ENCODE data around the gene LAGE3. TPM values are rescaled to one million over a fixed set of nuclear protein-coding genes. Genes with fewer than 3 reads are reported as not detected.

Gene LAGE3
- 10 to 100 TPM; 44.9 to 46.0 TPM for total RNA-seq

DNA sequence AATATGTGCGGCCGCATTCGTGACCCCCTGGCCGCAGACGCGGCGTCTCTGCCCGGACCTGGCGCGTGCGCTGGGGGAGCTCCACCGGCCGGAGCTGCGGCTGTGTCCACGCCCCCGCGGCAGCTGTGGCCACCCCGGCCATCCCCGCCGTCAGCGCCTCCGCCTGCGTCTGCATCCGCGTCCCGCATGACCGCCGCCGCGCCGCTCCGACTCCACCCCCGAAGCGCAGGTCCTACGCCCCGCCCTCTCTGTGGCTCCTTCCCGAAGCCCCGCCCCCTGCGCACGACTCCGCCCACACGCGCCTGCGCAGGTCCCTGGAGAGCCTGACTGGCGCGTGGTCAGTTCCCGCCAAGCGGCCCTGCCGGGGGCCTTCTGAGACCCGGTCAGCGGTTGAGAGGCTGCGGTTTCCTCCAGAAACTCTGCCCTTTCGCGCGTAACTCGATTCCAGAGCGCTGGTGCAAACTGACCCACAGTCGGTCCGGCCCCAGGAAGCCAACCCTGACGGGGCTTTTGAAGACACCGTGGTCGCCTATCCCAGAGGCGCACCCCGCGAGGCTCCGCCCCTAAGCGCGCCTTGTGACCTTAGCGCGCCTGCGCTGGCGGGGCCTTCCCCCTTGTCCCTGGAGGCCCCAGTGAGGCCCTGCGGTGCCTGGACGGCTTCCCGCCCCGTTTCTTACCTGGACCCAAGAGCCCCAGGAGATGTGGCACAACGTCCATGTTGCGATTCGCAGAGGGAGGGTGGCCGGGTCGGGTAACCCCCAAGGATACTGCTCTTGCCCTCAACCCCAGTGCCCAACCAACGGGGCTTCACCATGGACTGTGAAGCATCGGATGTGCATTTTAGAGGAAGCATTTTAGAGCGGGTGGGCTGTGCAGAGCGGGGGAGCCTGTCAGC, at the start of gene LAGE3:
Gene LAGE3, minus strand, starts transcription at position 554 of the 895 bp plus-strand sequence. Its CDS starts 366 bp downstream, at position 188.
- peak within 1 kb of the TSS; percentile 84 to 90 for H3K27ac Mint-ChIP-seq
- no peaks in the 10 kb centered on the region for H3K9me3 Mint-ChIP-seq
- DNase-seq (ENCODE audit: low spot score in 2 of 2) (peak; percentile 95 to 98), ATAC-seq (peak; percentile 94)
- H3K36me3 Mint-ChIP-seq, result no peaks in the 10 kb centered on the region

- no peaks in the 10 kb centered on the region for H3K36me3 Mint-ChIP-seq
- no peaks in the 10 kb centered on the region for H3K9me3 Mint-ChIP-seq
- DNase-seq (ENCODE audit: low spot score in 2 of 2) (peak in 1 of 2 donors; percentile 47), ATAC-seq (peak; percentile 93)
- H3K27ac Mint-ChIP-seq, result peak overlapping the region in 1 of 2 donors; percentile 75
Measured at GRCh38 chrX:154526901-154527675, 48.0 kb upstream of the LAGE3 start.

DNA sequence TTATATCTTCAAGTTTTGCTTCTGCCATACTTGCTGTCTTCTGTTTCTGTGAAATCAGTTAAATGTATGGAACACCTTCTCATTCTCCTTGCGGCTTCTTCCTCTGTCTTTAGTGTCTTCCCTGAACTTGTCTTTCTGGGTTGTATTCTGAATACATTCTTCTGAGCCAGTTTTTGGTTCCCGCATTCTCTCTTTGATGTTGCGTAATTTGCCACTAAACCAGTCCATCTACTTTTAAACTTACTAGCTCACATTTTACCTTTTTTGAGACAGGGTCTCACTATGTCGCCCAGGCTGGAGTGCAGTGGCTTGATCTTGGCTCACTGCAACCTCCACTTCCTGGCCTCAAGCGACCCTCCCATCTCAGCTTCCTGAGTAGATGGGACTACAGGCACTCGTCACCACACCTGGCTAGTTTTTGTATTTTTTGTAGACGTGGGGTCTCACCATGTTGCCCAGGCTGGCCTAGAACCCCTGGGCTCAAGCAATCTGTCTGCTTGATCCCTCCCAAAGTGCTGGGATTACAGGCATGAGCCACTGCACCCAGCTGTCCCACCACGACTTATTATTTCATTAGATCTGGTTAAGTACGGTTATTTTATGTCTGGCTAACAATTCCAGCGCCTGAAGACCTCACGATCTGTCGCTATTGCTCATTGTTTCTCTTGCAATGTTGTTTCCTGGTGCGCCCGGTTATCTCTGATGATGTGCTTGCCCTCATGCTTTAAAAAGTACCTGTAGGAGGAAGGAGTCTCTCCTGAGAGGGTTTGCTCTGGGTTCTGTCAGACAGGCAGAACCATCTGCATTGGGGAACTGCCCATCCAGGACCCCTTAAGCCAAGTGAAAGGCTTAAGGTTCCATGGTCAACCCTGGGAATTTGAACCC, 46.8 kb upstream of the LAGE3 start:
- Mint-ChIP-seq H3K27ac (peak overlapping the region; percentile 55 to 75), H3K36me3 (no peaks in the 10 kb centered on the region), H3K9me3 (no peaks in the 10 kb centered on the region)
- no peak for DNase-seq (ENCODE audit: low spot score in 2 of 2)
- ATAC-seq, result no peak

- ATAC-seq (no peak), DNase-seq (ENCODE audit: low spot score in 2 of 2) (no peak)
- H3K27ac Mint-ChIP-seq, result no peak overlapping the region
- peaks cover 6% of the 10 kb centered on the region in 2 donors for H3K36me3 Mint-ChIP-seq
- no peaks in the 10 kb centered on the region for H3K9me3 Mint-ChIP-seq
Measured at GRCh38 chrX:154519389-154519788, 40.3 kb upstream of the LAGE3 start.

DNA sequence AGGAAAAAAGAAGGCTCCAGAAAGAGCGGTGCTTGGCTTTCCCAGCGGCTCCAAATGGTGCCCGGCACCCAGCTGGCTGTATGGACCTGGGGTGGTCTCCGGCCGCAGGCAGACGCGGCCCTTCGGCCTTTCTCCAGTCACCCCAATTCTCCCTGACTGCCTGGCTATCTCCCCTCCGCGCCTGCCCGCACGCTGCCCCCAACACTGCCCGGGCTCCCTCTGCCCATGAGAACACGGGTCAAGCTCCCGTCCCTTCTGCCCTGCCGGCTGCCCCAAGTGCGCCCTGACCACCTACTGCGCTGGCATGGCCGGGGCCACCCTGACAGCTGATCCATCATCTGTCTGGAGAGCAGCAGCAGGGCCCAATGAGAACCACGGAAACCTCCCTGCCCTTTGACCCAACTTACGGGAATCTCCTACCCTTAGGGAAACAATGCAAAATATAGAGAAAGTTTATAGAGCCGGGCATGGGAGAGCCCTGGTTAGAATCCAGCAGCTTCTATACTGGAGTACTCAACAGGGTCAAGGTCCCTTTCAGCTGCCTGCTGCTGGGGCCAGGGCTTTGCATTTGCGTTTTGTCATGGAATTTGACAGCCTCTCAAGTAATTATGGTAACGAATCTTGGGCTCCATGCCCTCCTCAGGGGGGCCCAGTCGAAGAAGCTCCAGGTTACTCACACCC, 38.2 kb upstream of the LAGE3 start:
- Mint-ChIP-seq H3K27ac (no peak overlapping the region), H3K36me3 (peaks cover 6 to 14% of the 10 kb centered on the region in 2 donors), H3K9me3 (no peaks in the 10 kb centered on the region)
- ATAC-seq (no peak), DNase-seq (ENCODE audit: low spot score in 2 of 2) (no peak)

DNA sequence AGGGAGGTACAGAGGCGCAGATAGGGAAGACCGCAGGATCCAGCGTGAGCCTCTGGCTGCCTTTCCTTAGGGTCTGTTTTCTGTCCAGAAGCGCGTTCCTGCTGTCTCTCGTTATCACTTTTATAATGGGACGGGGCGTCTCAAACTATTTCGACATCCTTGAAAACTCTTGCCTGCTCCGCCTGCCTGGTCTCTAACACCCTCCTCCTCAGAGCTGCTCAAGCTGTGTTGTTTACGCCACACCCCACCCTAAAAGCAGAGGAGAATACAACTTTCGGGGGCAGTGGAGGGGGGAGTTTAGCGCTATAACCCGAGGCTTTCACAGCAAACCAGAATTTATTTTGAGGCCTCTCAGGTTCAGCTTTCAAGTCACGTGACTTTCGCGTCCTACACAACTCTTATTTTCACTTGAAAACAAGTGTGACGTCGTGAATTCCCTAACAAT, 37.6 kb upstream of the LAGE3 start:
- H3K27ac Mint-ChIP-seq, result peak overlapping the region; percentile 88 to 92
- H3K9me3 Mint-ChIP-seq, result no peaks in the 10 kb centered on the region
- DNase-seq (ENCODE audit: low spot score in 2 of 2), result no peak
- H3K36me3 Mint-ChIP-seq, result peaks cover 6 to 14% of the 10 kb centered on the region in 2 donors
- no peak for ATAC-seq

DNA sequence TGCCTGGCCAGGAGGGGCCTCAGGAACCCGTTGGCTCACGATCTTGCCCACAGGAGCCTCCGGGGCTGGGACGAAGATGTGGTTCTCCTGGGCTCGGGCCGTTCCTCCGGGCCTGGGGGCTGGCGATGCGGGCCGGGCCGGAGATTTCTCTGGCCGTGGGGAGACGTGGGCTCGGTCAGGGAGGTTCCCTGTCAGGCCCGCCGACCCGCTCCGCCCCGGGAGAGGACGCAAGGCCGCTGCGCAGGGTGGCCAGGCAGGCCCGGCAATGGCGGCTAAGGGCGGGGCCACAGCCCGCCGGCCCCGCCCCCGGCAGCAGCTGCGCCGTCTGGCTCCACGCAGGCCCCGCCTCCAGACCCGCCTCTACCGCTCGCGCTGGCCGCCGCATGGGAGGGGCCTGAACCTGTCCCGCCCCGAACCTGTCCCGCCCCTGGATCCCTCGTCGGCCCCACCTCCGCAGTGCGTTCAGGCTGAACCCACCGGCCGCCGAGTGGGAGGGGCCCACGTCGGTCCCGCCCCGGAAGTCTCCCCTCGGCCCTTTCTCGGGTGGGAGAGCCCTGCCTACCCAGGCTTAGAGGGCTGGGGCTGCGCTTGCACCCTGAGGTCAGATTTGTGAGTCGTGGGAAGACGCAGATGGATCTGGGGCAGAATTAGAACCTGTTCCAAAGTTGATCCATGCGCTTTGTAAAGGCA, 37.0 kb upstream of the LAGE3 start, which contains the start of gene FAM3A:
Gene FAM3A, minus strand, starts transcription at position 267 of the 690 bp plus-strand sequence. CDS start 460 bp downstream, outside the sequence.
- peaks cover 6 to 14% of the 10 kb centered on the region in 2 donors for H3K36me3 Mint-ChIP-seq

DNA sequence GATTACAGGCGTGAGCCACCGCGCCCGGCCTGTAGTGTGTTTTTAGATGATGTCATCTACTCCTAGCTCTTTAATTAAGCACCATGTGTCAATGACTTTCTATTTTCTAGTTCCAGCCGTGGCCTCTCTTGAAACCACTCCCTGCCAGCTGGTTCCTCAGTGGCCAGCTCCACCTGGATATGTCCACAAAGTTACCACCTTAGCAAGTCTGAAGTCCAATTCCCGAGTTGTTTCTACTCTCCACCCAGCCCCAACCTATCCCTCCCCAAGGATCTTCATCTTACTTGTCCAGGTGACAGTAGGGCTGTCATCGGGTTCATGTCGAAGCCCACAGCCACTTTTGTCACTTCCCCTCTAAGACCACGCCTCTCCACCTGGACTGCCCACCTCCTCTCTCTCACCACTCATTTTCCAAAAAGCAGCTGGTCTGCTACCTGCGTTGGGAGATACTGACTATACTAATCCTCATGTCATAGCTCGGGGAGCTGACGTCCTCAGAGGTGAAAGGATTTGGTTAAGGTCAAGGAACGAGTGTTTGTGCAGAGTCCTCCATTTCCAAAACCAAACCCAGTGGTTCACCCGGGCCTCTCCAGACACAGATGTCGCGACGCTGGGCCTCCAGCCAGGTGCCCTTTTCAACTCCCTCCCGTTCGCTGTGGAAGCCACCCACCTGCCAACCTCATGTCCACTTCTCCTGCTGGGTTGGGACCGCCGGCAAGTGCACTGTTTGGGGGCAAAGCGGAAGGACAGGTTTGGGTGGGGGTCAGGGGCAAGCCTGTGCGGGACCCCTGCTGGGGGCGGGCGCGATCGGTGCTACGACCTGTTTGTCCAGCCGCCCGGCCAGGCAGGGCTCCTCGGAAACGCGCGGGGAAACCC, 36.2 kb upstream of the LAGE3 start:
- ATAC-seq, result peak in 1 of 2 donors; percentile 21
- peak in 1 of 2 donors; percentile 22 for DNase-seq (ENCODE audit: low spot score in 2 of 2)
- H3K9me3 Mint-ChIP-seq, result no peaks in the 10 kb centered on the region
- H3K27ac Mint-ChIP-seq, result peak overlapping the region; percentile 68 to 88
- peaks cover 6 to 14% of the 10 kb centered on the region in 2 donors for H3K36me3 Mint-ChIP-seq

More for the DNA sequence above, 37.0 kb upstream of the LAGE3 start, which contains the start of gene FAM3A:
- peak within 1 kb of the TSS; percentile 88 to 92 for H3K27ac Mint-ChIP-seq
- DNase-seq (ENCODE audit: low spot score in 2 of 2), result peak; percentile 90
- H3K9me3 Mint-ChIP-seq, result no peaks in the 10 kb centered on the region
- peak; percentile 90 to 98 for ATAC-seq

DNA sequence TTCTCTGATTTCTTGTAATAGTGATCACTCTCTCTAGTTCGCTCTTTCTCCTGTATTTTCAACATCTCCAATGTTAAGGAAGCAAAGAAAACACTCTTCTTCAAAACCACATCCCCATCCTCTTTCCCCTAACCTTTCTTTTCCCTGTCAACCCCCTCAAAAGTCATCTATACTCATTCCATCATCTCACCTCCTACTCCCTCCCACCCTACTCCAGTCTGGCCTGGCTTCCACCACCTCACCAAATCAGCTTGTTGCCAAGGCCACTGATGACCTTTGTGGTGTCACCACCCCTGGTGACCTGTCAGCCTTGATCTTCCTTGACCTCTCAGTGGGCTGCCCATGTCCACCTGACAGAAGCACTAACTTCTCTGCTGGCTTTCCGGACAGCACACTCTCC, 34.6 kb upstream of the LAGE3 start:
- no peaks in the 10 kb centered on the region for H3K9me3 Mint-ChIP-seq
- ATAC-seq (peak in 1 of 2 donors; percentile 19), DNase-seq (ENCODE audit: low spot score in 2 of 2) (no peak)
- peak overlapping the region; percentile 39 to 80 for H3K27ac Mint-ChIP-seq
- peaks cover 16 to 21% of the 10 kb centered on the region in 2 donors for H3K36me3 Mint-ChIP-seq

- Mint-ChIP-seq H3K36me3 (peaks cover 16 to 21% of the 10 kb centered on the region in 2 donors), H3K9me3 (no peaks in the 10 kb centered on the region), H3K27ac (peak overlapping the region in 1 of 2 donors; percentile 80)
- ATAC-seq (no peak), DNase-seq (ENCODE audit: low spot score in 2 of 2) (no peak)
Measured at GRCh38 chrX:154512879-154513553, 33.9 kb upstream of the LAGE3 start.

DNA sequence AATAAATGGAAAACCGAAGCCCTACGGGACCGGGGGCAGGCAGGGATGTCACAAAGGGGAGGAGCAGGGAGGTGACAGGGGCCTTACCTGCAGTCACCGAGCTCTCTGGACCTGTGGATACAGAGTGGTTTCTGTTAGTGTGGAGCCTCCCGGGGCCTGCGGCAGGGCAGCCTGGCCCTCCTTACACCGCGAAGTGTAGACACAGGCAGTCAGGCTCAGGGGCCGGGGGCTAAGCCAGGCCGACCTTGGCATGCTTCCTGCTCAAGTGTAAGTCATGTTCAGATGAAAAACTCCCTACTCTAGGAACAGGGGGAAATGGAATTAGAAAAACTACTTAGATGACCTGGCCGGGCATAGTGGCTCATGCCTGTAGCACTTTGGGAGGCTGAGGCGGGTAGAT, 32.7 kb upstream of the LAGE3 start:
- Mint-ChIP-seq H3K36me3 (peaks cover 16 to 21% of the 10 kb centered on the region in 2 donors), H3K27ac (peak overlapping the region; percentile 55), H3K9me3 (no peaks in the 10 kb centered on the region)
- ATAC-seq (no peak), DNase-seq (ENCODE audit: low spot score in 2 of 2) (no peak)

- ATAC-seq, result no peak
- H3K36me3 Mint-ChIP-seq, result peaks cover 10 to 15% of the 10 kb centered on the region in 2 donors
- H3K27ac Mint-ChIP-seq, result peak overlapping the region in 1 of 2 donors; percentile 32
- no peak for DNase-seq (ENCODE audit: low spot score in 2 of 2)
- no peaks in the 10 kb centered on the region for H3K9me3 Mint-ChIP-seq
Measured at GRCh38 chrX:154509455-154509854, 30.4 kb upstream of the LAGE3 start.

DNA sequence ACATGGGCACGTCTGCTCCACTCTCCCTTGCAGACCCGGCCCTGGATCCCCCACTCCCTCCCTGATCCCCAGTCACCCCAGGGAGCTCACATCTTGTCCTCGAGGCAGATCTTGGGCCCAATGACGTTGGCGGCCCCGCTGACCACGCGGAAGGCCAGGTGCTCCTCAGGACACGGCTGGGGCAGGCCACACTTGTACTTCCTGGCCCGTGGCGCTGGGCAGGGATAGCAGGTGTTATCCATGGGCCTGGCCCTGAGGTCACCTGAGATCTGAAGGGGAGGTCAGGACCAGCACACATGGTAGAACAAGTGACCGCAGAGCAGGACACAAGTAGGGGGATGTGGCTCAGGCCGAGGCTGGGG, 29.3 kb upstream of the LAGE3 start:
- no peak for DNase-seq (ENCODE audit: low spot score in 2 of 2)
- Mint-ChIP-seq H3K36me3 (peaks cover 7 to 10% of the 10 kb centered on the region in 2 donors), H3K27ac (peak overlapping the region; percentile 32 to 72), H3K9me3 (no peaks in the 10 kb centered on the region)
- no peak for ATAC-seq

Measured in activated naive CD4-positive, alpha-beta T cell treated with anti-CD3 and anti-CD28 coated beads, Interleukin-2, amount 50 U/mL, for 72 hours (primary cell).